Inflammatory macrophage (primary cell): ENCODE measurements around the gene HES5.
A peak's percentile ranks its signal among the peaks of the same experiment; 100 is the strongest.

Source experiments
- DNase-seq, 2 donors: peaks; one replicate each; pipeline ENCODE4 v3.0.0-alpha.2; 2020 to 2022

Gene HES5

DNA sequence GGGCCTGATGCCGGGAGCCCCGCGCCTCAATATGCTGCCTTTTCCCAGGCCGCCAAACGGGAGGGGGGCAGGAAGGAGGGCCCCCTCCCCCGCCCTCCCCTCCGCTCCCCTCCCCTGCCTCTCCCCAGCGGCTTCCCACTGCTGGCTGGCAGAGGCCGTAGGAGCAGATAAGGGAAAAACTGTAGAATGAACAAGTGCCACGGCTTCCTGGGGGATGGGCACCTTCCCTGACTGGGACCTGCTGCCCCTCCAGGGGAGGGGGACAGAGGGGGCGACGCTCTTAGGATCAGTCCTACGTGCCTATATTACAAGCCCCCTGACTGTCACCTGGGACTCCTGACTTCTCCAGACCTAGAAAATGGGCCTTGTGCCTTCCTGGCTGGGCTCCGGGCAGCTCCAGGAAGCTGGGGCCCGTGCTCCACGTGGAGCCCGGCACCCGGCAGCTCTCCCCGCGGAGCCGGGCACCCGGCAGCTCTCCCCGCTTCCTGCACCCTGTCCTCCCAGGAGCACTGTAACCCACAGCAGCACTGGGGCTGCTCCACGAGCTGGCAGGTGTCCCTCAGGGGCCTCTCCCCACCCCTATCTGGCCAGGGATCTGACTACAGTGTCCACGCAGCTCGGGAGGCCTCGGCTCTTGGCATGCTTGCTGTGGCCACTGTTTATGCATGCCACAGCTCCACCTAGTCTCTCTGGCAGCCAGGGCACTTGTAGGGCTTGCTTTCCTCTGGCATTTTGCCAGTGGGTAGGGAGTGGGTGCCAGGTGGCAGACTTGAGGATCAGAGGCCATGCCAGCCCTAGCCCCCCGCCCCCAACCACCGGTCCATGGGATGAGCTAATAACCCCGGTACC is 674 bp upstream of the HES5 start:
- no peak for DNase-seq

DNA sequence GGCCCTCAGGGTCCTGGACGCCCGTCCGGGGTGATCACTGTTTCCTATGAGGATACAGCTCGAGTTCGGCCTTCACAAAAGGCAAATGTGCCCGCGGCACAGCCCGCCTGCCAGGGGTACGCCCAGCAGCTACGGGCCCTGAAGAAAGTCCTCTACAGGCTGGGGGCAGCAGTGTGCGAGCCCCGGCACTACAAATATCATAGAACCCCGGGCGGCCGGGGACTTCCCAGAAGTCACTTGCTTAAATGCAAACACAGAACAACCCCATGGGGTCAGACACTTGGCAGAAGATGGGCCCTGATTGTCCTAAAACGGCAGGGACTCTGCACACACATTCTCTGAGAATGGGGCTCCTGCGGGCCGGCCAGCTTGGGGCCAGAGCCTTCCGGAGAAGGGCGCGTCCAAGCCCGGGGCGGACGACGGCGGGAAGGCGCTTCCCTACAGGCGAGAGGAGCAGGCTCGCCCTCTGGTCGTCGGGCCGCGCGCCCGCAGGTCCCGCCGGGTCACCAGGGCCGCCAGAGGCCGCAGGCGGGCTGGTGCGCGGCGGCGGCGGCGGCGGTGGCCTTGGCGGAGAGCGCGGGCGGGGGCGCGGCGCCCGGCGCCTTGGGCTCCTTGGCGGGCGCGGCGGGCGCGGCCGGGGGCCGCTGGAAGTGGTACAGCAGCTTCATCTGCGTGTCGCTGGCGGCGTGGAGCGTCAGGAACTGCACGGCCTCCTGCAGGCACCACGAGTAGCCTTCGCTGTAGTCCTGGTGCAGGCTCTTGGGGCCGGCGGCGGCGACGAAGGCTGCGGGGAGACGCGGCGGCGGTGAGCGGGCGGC is 888 bp downstream of the HES5 start:
- peak; percentile 20 to 57 for DNase-seq

GRCh38 chr1:2528611-2528965 is 1.5 kb downstream of the HES5 start:
- DNase-seq = no peak

- DNase-seq = no peak
Observed at GRCh38 chr1:2528016-2528415, 2.0 kb downstream of the HES5 start.

GRCh38 chr1:2527556-2527860 is 2.6 kb downstream of the HES5 start:
- no peak for DNase-seq

DNA sequence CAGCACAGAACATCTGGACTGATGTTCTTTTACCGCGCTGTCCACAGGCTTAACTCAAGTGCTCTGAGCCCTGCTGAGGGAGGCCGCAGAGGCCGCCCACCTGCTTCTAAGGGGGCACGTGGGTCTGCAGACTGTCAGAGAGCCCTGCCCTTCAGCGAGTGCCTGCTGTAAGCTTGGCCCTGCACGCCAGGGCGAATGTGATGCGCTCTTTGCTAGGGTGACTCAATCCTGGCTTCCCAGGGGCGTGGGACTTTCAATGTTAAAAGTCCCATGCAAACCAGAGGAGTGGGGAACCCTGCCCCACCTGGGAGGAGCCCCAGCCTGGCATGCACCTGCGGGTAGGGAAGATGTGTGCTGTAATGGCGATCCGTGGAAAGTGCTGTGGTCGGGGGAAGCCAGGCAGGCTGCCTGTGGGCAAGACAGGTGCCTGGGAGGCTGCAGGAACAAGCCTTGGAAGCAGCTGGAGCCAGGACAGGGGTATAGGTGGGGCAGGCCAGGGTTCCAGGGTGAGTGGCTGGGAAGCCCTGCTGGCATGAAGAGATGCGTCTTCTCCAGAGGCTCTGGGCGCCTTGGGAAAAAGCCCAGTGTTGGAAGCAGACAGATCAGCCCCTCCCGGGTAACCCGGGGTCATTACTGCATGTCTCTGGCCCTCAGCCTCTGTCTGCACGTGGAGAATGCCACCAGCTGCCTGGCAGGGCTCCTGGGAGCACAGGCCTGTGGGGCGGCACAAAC is 3.1 kb downstream of the HES5 start:
- DNase-seq = peak; percentile 34 to 61

GRCh38 chr1:2525920-2526823 is 3.9 kb downstream of the HES5 start, which contains the start of gene PANK4:
Gene PANK4, minus strand, starts transcription at chr1:2526596. Its CDS starts 9 bp downstream, at chr1:2526587.
- peak; percentile 90 to 97 for DNase-seq

GRCh38 chr1:2525572-2525919 is 4.5 kb downstream of the HES5 start:
- no peak for DNase-seq

DNA sequence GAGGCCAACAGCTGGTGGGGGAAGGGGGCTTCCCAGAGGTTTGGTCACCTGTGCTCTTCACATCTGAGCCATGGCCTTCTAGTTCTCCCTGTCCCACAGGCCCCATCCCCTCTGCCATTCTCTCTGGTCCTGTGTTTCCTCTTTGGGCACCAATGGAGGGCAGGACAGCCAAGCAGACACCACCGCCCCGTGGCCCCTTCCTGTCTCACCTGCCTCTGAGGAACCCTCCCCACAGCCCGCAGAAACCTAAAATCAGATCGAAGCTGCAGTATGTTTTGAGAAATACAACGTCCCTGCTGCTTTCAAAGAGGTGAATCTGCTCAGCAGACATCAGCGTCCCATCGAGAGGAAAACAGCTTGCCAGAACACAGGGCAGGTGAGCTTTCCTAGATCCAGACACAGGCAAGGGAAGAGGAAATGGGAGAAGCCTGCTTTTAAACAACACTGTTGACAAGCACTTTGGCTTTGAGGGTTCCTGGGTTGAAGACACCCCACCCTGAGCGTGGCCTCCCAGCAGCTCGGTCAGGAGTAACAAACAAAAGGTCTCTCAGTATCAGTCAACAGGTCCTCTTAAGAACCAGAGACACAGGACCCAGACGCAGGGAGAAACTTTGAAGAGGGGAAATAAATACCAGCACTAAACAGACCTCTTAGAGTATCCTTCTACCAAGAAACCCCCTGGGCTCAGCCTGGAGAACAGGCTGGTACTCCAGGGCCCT is 6.0 kb downstream of the HES5 start:
- DNase-seq = no peak

GRCh38 chr1:2523191-2523890 is 6.7 kb downstream of the HES5 start:
- DNase-seq = no peak

DNA sequence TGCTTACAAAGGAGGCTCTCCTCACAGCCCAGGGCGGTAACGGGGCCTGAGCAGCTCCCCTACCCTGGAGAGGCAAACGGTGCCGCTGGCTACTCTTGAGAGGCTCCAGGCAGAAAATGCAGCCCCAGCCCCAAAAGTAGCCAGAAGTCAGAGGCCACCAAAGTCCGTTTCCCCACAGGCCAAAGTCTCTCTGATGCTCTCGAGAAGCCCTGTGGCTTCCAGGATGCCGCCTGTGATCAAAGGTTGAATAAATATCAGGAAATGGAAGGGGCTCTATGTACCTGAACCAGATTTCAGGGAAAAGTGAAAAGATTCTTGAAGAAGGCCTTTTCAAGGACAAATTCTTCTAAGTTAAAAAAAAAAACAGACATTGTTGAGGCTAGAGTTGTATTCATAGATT is 7.8 kb downstream of the HES5 start:
- DNase-seq = no peak

- DNase-seq = no peak
Observed at GRCh38 chr1:2520806-2521205, 9.3 kb downstream of the HES5 start.

- DNase-seq = no peak
Observed at GRCh38 chr1:2520206-2520605, 9.9 kb downstream of the HES5 start.

GRCh38 chr1:2519729-2520128 is 10.3 kb downstream of the HES5 start:
- no peak for DNase-seq

DNA sequence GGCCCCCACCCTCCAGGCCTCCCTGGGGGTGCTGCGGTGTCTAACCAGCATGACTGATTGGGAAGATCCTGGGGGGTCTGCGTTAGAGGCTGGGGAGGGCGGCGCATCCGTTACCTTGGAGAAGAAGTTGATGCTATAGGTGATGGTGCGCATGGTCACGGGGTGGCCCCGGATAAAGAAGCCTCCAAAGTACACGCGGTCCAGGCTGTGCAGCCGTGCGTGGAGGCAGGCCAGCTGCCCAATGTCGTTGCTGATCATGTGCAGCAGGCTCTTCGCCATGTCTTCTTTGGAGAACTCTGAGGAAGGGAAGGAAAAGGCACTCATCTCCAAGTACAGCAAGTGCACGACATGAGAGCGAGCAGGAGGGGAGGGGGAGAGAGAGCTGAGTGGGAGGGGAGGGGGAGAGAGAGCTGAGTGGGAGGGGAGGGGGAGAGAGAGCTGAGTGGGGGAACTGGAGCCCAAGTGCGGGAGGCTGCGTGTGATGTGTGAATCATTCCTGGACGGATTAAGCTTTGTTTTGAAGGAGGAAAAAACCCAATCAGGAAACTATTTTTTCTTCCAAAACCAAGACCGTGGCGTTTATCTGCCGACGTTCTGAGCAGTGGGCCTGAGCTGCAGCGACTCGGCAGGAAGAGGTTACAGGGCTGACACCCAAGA is 10.9 kb downstream of the HES5 start:
- DNase-seq = no peak

DNA sequence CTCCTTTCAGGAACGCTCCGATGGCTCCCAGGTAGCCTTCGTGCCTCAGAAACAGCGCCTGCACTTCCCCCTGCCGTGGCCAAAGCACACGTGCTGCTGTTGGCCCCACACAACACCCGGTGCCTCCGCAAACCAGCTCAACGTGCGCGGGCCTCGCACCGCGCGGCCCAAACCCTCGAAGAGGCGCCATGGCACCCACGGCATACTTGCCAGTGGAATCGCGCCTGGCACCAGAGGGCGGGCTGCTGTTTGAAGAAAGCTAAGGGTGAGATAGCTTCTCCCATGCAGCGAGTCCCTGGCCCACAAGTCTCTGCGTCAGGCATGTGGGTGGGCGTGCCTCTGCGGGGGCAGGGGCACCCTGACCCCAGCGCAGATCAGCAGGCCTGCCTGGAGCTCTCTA is 11.5 kb downstream of the HES5 start:
- DNase-seq = no peak

GRCh38 chr1:2517966-2518365 is 12.1 kb downstream of the HES5 start:
- DNase-seq = no peak

DNA sequence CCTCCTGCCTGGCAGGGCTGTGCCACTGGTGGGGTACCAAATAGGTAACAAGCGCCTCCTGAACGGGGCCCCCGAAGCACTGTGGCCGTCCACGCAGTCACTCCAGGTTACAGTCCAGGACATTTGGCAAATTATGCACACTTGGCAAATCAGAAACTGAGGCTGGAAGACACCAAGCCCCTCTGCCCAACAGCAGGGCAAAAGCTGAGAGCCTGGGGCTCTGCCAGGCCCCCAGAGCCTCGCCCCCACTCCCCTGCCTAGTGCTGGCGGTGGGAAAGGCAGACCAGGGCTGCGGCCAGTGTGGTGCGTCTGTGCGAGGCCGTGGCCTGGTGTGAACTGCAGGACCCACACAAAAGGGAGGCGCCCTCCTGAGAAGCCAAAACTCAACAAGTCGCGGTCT is 13.1 kb downstream of the HES5 start:
- DNase-seq = no peak

GRCh38 chr1:2516124-2516523 is 13.9 kb downstream of the HES5 start:
- DNase-seq = no peak

DNA sequence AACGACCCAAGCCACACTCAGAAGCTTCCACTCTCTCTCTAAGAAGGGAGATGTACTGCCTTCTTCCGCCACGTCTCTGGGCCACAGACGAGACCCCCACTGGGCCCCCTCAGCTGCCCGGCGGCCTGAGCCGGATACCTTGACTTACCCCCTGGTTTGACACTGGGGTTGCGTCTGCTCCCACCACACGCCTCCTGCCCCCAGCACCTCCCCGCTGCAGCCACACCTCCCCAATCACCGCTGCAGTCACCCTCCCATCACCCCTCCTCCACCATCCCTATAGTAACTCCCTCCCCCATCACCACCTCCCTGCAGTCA is 14.3 kb downstream of the HES5 start:
- no peak for DNase-seq
